GM18508 (cell line): Measurements from ENCODE around the gene SIT1.
"Not testable (repeated sequence)": the region's sequence is repeated elsewhere in the genome, so short reads cannot be mapped to it uniquely, and the experiment has no call there.

ENCODE experiments used
- ATAC-seq: cut with Tn5 transposase; IDR thresholded peaks from one replicate; pipeline ENCODE4 v1.9.1; 2021; ENCODE audit warnings: moderate number of reproducible peaks; ENCODE audit not compliant: insufficient read depth, unreplicated experiment

The SIT1 gene

GRCh38 chr9:35662437-35662836 lies 11.7 kb upstream of the SIT1 start:
- no peak for ATAC-seq

- ATAC-seq, result no peak
Observed at GRCh38 chr9:35661756-35662350, 11.1 kb upstream of the SIT1 start.

DNA sequence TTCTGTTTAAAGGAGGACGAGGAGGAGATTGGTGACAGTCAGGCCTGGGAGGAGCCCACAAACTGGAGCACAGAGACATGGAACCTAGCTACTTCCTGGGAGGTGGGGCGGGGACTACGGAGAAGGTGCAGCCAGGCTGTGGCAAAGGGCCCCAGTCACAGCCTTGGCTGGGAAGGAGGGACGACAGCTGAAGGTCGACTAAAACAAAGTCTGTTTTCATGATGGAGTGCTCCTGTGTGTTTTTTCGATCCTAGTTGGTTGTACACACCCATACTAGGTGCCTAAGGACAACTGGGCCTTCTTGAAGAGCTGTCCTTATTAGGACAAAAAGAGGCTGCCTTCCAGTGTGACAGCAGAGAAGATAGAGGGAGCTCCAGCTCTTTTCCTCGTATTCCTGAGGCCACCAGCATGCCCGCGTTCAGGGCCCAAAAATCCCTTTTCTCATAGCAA lies 10.3 kb upstream of the SIT1 start:
- ATAC-seq, result no peak

GRCh38 chr9:35659340-35659739 lies 8.6 kb upstream of the SIT1 start:
- ATAC-seq, result no peak

DNA sequence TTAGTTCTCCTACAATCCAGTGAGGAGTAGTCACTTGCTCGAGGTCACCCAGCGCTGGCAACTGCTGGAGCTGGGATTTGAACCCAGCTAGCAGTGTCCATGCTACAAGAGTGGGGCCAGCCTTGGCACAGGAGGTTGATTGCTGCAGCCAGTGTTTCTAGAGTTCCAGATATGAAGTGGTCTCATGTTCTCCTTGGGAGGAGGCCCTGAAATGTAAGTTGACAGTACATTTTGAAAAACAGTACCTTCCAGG lies 8.2 kb upstream of the SIT1 start:
- no peak for ATAC-seq

DNA sequence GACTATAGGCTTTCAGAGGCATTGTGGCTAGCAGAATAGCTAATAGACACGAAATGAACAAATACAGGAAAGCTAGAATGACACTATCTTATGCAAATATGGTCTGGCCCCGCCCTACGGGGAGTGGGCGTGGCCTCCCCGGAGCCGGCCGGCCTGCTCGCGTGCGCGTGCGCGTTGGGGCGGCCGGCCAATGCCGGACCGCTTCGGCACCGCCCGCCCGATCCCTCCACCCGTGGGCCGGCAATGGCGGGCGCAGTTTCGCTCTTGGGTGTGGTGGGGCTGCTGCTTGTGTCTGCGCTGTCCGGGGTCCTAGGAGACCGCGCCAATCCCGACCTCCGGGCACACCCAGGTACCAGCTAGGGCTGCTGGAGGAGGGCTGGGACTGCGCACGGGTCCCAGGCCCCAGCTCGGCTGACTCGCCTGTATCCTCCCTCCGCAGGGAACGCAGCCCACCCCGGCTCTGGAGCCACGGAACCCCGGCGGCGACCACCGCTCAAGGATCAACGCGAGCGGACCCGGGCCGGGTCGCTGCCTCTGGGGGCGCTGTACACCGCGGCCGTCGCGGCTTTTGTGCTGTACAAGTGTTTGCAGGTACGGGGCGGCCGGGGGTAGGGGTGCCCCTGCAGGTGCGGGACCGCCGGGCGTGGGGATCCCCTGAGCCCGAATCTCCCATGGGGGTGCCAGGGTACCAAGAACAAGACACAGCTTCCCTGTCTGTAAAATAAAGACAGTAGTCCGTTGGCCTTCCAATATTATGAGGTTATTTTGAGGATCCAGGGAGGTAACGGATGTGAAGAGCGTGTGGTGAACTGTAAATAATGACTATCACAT lies 7.6 kb upstream of the SIT1 start, which contains the start of gene CCDC107:
CCDC107 (plus strand) TSS at position 156 of the 831 bp plus-strand sequence; CDS start at position 244, 88 bp downstream.
- ATAC-seq, result peak; percentile 33

GRCh38 chr9:35657546-35658136 lies 6.9 kb upstream of the SIT1 start, which contains the start of gene RMRP:
RMRP (minus strand) TSS chr9:35658019.
- ATAC-seq, result peak; percentile 65

DNA sequence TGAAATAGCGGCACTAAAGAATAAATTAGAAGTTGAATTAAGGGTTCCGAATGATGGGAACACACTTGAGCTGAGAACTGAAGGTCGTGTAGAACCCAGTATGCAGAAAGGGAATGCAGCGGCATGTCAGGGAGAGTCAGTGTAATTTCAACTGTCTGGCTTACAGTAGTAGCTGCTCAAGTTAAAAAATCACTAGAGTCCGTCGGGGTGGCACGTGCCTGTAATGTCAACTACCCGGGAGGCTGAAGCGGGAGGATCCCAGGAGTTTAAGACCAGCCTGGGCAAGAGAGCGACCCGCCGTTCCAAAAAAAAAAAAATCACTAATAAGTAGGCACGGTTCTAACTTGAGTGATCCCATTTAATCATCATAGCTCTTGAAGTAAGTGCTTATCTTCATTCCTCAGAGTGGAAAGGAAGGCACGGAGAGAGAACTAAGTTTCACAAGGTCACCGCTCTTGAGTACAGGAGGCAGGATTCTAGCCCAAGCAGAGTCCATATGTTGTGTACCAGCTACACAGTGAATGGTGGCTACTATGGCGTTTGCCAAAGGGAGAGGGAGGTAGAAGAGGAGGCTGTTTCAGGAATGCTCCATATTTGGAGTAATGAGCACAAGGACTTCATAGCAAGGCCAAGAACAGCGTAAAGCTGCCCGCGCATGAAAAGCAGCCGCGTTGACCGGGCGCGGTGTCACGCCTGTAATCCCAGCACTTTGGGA lies 6.3 kb upstream of the SIT1 start:
- ATAC-seq, result no peak

- ATAC-seq, result no peak
Observed at GRCh38 chr9:35656348-35656747, 5.6 kb upstream of the SIT1 start.

GRCh38 chr9:35653611-35654010 lies 2.9 kb upstream of the SIT1 start:
- no peak for ATAC-seq

DNA sequence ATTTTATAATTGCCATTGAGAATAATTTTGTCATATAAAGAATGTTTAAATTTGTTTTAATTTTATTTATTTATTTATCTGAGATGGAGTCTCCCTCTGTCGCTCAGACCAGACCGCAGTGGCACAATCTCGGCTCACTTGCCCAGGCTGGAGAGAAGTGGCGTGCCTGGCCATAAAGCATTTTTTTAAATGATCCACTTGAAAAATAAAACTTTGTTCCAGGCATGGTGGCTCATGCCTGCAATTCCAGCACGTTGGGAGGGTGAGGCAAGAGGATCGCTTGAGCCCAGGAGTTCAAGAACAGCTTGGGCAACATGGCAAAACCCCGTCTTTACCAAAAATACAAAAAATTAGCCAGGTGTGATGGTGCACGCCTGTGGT lies 2.1 kb upstream of the SIT1 start:
- ATAC-seq, result no peak

GRCh38 chr9:35651956-35652828 lies 1.5 kb upstream of the SIT1 start:
- ATAC-seq, result no peak

GRCh38 chr9:35649431-35650340 lies 1.0 kb downstream of the SIT1 start:
- ATAC-seq, result no peak

GRCh38 chr9:35646533-35647265 lies 4.0 kb downstream of the SIT1 start:
- ATAC-seq, result peak; percentile 72

GRCh38 chr9:35646153-35646532 lies 4.6 kb downstream of the SIT1 start:
- ATAC-seq, result no peak

DNA sequence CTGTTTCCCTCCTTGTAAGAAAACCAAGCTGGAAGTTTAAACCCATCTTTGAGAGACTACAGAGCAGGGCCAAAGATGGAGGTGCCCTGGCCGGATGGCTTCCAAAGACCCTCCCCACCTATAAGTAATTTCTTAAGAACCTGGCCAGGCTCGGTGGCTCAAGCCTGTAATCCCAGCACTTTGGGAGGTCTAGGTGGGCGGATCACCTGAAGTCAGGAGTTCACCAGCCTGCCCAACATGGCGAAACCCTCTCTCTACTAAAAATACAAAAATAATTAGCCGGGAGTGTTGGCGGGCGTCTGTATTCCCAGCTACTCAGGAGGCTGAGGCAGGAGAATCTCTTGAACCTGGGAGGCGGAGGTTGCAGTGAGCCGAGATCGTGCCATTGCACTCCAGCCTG lies 5.0 kb downstream of the SIT1 start:
- ATAC-seq, result not testable (repeated sequence)

- ATAC-seq, result no peak
Observed at GRCh38 chr9:35643046-35643445, 7.7 kb downstream of the SIT1 start.

GRCh38 chr9:35641478-35641877 lies 9.3 kb downstream of the SIT1 start:
- not testable (repeated sequence) for ATAC-seq
